DMS53 (cell line): Measurements from ENCODE around the gene DCANP1.

Source experiments
- DNase-seq: peaks from one replicate; lab custom pipeline; 2025; lab: John Stamatoyannopoulos, UW

Gene DCANP1

GRCh38 chr5:135423146-135423845, 23.9 kb downstream of the DCANP1 start:
- peak; percentile 10 for DNase-seq

- DNase-seq: no peak
These were observed 24.7 kb downstream of the DCANP1 start for GRCh38 chr5:135422419-135422818.

- no peak for DNase-seq
These were observed 30.1 kb downstream of the DCANP1 start for GRCh38 chr5:135417083-135417482.

- no peak for DNase-seq
These were observed 42.1 kb downstream of the DCANP1 start for GRCh38 chr5:135405082-135405481.

- no peak for DNase-seq
These were observed 45.1 kb downstream of the DCANP1 start for GRCh38 chr5:135402031-135402430.

GRCh38 chr5:135400866-135401265, 46.3 kb downstream of the DCANP1 start:
- DNase-seq: peak; percentile 54

- no peak for DNase-seq
These were observed 47.2 kb downstream of the DCANP1 start for GRCh38 chr5:135399794-135400542.

GRCh38 chr5:135398855-135399793, 48.0 kb downstream of the DCANP1 start, which contains the start of gene MACROH2A1:
Gene MACROH2A1, minus strand, starts transcription at chr5:135399231. Its CDS starts 10,138 bp downstream, at chr5:135389093.
- DNase-seq: peak; percentile 96

GRCh38 chr5:135398160-135398854, 48.8 kb downstream of the DCANP1 start:
- peak; percentile 91 for DNase-seq

GRCh38 chr5:135397084-135397483, 50.1 kb downstream of the DCANP1 start:
- DNase-seq: no peak

GRCh38 chr5:135396459-135397055, 50.6 kb downstream of the DCANP1 start:
- no peak for DNase-seq

- DNase-seq: no peak
These were observed 51.3 kb downstream of the DCANP1 start for GRCh38 chr5:135395866-135396265.

GRCh38 chr5:135395451-135395850, 51.7 kb downstream of the DCANP1 start:
- no peak for DNase-seq
